Measurements from ENCODE around the gene PRKAG2.
"Not testable (repeated sequence)": the region's sequence is repeated elsewhere in the genome, so short reads cannot be mapped to it uniquely, and the experiment has no call there.

Gene PRKAG2

DNA sequence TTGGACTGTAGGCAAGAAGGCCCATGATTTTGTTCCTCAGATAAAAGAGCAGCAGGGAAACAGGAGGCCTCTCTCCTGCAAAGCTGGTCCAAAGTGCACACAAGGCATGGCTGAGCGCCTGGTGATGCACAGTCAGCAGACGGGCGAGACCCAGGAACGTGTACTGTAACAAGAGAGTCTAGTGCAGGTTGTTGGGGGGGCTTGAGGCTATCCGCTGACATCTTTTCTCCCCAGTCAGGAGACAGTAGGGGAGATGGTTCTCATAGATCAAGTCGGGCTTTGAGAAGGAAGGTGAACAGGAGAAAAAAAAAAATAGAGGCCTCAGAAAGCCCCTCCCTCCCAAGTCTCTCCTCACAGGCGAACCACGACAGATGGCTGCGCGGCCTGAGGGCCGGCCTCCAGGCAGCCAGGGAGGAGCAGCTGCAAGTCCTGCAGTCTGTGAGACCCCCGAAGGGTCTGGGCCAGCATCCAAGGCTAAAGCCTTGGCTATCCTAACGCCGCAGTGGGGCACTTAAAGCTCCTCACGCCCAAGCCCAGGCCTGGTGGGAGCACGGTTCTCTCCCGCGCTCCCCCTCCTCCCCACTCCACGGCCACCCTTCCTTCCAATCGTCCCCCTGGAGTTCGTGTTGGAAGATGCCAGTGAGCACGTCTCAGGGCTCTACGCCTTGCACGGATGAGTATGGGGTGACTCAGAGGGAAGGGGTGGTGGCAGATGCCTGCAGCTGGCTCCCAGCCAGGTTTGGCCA lies 68.3 kb downstream of the PRKAG2 start:
- peak; percentile 96 for DNase-seq (ENCODE audit: insufficient read length, low spot score)
- no peak for FAIRE-seq
- TF ChIP-seq POLR2A (IDR thresholded peaks at IDR 0.05; ENCODE audit: low read depth, low read length): no peak

DNA sequence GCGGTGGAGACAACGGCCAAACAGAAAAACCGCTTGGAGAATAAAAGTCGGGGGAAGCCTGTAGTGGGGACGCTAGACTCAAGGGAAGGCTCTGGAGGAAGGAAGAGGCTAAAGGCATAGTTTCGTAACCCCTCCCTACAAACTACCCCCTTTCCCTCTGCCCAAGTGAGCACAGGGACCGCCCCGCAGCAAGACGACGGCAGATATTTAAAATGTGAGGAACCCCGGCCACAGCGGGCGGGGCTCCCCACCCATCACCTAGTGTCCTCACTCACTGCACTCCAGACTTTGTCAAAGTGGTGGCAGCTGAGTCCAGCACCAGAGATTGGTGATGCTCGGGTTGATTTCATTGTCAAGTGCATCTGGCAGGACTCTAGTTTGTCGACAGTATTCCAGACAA lies 69.1 kb downstream of the PRKAG2 start:
- TF ChIP-seq POLR2A (IDR thresholded peaks at IDR 0.05; ENCODE audit: low read depth, low read length): no peak
- DNase-seq (ENCODE audit: insufficient read length, low spot score) (no peak), FAIRE-seq (no peak)

DNA sequence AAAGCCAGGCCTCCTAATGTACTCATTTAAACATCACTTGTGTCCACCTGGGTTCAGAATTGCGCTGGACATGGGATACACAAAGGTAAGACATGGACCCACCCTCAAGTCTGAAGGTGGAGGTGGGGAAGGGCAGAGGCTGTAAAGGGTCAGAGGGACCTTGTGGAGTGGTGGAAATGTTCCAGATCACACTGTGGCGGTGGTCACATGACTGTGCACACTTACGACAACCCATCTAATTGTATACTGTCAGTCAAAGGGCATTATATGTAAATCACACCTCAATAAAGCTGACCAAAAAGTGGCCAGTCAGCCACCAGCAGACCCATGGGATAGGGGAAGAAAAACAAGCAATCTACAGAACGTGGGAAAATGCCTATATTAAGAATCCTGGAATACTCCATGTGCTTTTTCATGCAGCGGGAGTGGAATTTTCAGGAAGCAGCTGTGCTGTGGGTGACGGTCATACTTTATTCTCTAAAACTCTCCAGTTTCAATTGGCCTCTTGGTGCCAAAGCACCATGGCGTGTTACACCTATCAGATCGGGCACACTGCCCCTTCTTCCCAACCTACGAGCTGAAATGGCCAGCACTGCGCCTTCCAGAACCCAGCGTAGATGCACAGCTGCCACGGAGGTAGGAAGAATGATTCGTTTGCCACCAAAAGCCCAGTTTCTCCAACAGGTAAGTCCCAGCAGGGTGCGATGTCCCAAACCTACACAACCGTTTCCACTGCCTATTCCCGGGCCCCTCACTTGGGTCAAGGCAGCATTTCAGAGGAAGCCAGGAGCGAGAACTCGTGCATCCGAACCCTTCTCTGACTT lies 69.8 kb downstream of the PRKAG2 start:
- no peak for TF ChIP-seq POLR2A (IDR thresholded peaks at IDR 0.05; ENCODE audit: low read depth, low read length)
- DNase-seq (ENCODE audit: insufficient read length, low spot score) (no peak), FAIRE-seq (no peak)

DNA sequence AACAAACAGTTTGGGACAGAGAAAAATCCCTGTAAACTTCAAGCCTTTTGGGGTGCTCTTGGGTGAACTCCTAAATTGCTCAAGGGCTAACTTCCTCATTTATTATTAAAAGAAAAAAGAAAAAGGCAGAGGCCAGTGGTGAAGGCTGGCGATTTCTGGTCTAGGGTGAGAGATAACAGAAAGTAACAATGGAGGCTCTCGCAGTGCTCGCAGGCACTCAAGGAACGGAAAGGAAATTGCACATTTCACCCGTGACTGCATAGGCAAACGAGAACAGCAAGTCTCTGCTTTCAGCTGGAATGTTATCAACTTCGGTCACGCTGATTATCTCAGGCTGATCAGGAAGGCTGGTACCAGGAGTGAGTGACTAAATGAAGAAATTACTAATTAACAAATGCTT lies 70.7 kb downstream of the PRKAG2 start:
- no peak for FAIRE-seq
- no peak for TF ChIP-seq POLR2A (IDR thresholded peaks at IDR 0.05; ENCODE audit: low read depth, low read length)
- DNase-seq (ENCODE audit: insufficient read length, low spot score): no peak

DNA sequence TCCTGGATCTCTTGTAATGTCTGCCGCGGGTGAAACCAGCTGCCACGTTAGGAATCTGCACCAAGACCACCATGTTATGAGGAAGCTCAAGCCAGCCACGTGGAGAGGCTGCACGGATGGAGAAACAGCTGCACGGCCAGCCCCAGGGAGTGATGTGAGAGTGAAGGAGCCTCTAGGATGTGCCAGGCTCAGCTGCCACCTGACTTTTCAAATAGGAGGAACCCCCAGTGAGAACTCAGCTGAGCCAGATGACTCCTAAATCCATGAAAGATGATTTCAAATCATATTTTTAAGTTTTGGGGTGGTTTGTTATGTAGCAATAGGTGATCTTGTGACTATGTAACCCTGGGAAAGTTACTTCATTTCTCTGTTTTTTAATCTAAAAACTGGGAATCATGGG lies 71.7 kb downstream of the PRKAG2 start:
- DNase-seq (ENCODE audit: insufficient read length, low spot score): no peak
- FAIRE-seq: no peak
- no peak for TF ChIP-seq POLR2A (IDR thresholded peaks at IDR 0.05; ENCODE audit: low read depth, low read length)

DNA sequence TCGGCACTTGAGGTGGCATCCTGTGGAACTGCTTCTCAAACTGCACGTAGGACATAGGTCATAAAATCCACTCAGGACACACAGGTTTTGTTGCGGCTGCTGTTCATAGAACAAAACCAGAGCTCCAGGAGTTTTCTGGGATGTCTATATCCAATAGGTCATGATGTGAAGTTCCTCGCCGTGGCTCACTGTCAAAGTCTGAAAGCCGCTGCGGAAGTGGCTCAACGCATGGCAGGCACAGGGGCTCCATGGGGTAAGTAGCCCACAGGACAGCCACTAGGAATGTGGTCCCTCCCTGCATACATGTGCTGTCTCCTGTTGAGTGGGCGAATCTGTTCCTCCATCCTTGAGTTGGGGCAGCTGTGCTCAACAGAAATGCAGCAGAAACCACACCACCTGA lies 72.2 kb downstream of the PRKAG2 start:
- no peak for TF ChIP-seq POLR2A (IDR thresholded peaks at IDR 0.05; ENCODE audit: low read depth, low read length)
- no peak for DNase-seq (ENCODE audit: insufficient read length, low spot score)
- no peak for FAIRE-seq

DNA sequence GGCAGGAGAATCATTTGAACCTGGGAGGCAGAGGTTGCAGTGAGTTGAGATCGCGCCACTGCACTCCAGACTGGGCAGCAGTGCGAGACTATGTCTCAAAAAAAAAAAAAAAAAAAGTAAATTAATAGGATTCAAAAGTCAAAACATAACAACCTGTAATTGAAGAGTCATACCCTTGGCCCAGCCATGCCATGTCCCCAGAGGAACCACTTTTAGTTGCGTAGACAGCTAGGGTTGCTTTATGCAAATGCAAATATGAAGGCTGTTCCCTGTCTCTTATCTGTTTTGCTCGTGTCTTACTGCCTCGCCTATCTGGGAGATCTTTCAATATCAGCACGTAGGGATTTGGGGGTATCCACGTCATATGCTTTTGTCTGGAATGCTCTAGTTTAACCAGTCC lies 73.1 kb downstream of the PRKAG2 start:
- TF ChIP-seq POLR2A (IDR thresholded peaks at IDR 0.05; ENCODE audit: low read depth, low read length): no peak
- FAIRE-seq: no peak

DNA sequence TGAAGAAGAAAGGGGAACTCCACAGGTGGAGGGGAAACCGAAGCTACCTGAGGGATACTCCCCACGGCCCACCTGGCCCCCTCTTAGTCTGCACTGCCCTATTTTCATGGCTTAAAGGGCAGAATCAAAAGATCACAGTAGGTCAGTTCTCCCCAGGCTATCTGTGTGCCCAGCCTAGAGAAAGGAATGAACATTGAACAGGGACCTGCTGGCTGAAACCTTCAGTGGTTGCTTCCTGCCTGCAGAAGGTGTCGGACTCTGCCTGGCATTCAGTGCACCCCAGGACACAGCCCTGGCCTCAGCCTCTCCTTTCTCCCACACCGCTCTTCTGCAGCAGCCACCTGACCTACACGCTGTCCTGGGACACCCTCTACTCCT lies 74.5 kb downstream of the PRKAG2 start:
- no peak for FAIRE-seq
- TF ChIP-seq POLR2A (IDR thresholded peaks at IDR 0.05; ENCODE audit: low read depth, low read length): no peak

More for the DNA sequence above, 73.1 kb downstream of the PRKAG2 start:
- no peak for DNase-seq (ENCODE audit: insufficient read length, low spot score)

DNA sequence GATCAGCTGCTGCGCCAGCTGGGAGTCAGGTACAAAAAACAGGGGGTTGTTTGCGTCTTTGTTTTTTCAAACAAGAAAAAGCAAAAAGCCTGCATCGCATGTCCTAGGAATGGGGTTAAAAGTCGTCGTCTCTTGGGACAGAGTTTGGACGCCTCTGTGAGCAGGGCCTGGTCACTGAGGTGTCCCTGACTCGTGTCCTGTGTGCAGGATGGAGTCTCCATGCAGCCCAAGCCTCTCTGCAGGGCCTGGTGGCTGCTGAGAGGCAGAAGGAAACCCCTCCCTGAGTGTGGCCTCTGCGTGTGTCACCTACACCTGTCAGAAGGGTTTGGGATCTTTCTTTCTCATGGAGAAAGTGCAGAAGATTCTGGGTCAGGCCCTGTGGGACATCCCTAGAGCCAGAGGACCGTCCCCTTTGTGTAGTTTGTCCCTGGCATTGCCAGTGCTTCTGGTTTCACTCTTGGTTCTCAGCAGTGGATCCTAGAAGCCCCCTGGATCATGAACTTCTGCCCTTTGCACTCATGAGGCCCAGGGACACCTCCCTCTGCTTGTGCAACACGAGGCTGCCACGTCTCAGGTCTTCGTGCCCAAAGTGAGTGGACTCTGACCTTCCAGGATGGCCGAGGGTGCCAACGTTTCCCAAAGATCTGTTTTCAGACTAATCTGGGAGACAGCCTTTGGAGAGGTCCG lies 75.0 kb downstream of the PRKAG2 start:
- FAIRE-seq: no peak
- TF ChIP-seq POLR2A (IDR thresholded peaks at IDR 0.05; ENCODE audit: low read depth, low read length): no peak
- DNase-seq (ENCODE audit: insufficient read length, low spot score): no peak

More for the DNA sequence above, 74.5 kb downstream of the PRKAG2 start:
- no peak for DNase-seq (ENCODE audit: insufficient read length, low spot score)

DNA sequence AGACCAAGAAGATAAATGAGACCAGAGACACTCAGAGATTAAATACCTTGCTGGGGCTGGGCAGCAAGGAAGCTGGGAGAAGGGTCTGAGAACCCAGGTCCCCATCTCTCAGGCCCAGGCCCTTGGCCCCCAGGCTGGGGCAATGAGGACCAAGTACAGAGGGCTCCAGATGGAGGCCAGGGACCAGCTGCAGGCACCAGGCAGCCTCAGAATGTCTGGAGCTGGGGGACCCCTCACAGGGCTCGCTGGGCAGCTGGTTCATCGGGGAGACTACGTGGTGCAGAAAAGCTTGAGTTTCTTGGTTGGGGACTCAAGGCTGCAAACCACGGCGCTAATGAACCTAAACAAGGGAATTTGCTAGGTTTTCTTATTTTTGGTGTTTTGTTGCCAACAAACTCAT lies 75.6 kb downstream of the PRKAG2 start:
- DNase-seq (ENCODE audit: insufficient read length, low spot score) (no peak), FAIRE-seq (no peak)
- TF ChIP-seq POLR2A (IDR thresholded peaks at IDR 0.05; ENCODE audit: low read depth, low read length): no peak

DNA sequence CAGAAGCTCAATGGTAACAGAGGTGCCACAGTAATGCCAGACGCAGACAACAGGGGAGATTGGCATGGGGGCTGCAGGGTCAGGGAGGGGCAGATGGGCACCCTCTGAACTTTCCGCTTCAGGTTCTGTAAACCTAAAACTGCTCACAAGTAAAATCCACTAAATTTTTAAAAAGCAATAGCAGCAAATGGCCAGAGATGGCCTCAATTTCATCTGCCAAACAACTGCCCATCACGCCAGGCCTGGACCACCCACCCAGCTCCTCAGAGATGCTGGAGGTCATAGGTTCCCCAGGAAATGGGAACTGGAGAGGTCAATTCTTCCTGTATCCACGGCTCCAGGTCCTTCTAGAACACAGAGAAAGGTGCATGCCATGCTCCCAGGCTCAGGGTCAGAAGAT lies 76.1 kb downstream of the PRKAG2 start:
- DNase-seq (ENCODE audit: insufficient read length, low spot score): no peak
- TF ChIP-seq POLR2A (IDR thresholded peaks at IDR 0.05; ENCODE audit: low read depth, low read length): no peak
- no peak for FAIRE-seq

DNA sequence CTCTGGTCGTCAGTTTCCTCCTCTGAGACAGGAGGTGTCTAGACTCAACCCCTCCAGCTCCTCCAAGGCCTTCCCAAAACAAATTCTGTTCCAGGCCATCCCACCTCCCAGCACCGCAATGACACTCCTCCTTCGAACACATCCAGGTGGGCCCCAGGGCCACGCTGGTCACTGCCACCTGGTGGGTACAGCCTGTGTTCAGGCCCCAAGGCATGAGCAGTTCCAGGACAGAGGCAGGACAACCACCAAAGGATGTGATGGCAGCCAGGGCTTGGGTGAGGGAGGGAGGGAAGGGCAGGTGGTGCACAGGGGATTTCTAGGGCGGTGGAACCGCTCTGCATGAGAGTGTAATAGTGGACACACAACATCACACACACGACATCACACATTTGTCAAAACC lies 76.5 kb downstream of the PRKAG2 start:
- DNase-seq (ENCODE audit: insufficient read length, low spot score) (no peak), FAIRE-seq (no peak)
- no peak for TF ChIP-seq POLR2A (IDR thresholded peaks at IDR 0.05; ENCODE audit: low read depth, low read length)

DNA sequence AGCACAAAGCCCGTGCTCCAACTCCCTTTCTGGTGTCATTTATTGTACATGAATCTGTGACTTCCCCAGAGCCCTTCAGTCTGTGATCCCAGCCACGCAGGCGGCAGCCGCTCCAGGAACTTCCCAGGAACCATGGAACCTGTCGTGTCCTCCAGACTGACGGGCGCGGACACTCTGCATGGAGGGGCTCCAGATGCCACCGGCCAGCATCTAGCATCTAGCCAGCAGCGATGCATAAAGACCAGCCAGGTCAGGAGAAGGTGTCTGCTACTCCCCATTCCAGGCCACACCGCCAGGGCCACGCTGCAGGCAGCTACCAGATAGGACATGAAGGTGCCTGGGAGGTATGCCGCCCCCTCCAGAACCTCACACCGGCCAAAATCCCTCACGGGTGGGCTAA lies 77.4 kb downstream of the PRKAG2 start:
- DNase-seq (ENCODE audit: insufficient read length, low spot score) (no peak), FAIRE-seq (no peak)
- TF ChIP-seq POLR2A (IDR thresholded peaks at IDR 0.05; ENCODE audit: low read depth, low read length): no peak

DNA sequence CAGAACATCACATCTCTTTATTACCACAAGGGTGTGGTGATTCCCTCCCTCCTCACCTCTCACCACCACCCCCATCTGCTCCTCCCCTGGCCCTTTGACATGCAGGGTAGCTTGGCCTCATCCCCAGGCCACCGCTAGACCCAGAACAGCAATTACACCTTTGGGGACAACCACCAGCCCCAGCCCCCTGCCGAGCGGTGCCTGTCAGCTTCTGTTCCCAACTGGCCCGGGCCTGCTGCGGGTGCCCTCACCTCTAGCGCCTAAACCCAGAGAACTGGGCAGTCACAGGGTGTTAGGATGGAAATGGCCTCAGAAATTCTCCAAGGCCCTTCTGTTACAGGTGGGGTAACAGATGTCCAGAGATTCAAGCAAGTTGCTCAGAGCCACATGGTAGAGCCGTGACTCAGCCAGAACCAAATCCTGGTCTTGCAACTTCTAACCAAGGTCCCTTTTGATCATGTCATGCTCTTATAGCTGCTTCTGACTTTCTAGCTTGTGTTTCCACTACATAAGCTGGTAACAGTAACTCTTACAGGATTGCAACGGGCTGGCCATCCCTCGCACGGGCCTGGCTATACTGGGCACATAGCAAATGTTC lies 78.0 kb downstream of the PRKAG2 start:
- DNase-seq (ENCODE audit: insufficient read length, low spot score) (no peak), FAIRE-seq (no peak)
- TF ChIP-seq POLR2A (IDR thresholded peaks at IDR 0.05; ENCODE audit: low read depth, low read length): no peak

DNA sequence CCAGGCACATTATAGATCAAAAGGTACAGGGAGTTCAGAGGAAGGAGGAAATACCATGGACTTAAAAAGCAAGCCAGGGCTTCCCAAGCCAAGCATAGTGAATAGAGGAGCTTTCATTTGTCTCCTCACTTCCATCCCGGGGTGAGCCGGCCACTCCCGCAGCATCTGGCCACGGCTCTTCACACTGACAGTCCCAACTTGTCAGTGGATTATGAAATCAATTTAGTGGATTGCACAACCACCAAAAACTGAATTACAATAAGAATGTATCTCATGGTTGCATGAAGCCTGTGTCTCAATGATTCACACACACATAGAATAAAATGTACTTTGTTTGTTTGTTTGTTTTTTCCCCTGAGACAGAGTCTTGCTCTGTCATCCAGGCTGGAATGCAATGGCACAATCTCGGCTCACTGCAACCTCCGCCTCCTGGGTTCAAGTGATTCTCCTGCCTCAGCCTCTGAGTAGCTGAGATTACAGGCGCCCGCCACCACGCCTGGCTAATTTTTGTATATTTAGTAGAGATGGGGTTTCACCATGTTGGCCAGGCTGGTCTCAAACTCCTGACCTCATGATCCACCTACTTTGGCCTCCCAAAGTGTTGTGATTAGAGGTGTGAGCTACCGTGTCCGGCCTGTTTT lies 79.1 kb downstream of the PRKAG2 start:
- FAIRE-seq; DNase-seq (ENCODE audit: insufficient read length, low spot score): not testable (repeated sequence)

Measured in H54 (cell line).